Measurements from ENCODE around the gene WRAP73. TPM values are rescaled to one million over a fixed set of nuclear protein-coding genes. Genes with fewer than 3 reads are reported as not detected.
A peak's percentile ranks its signal among the peaks of the same experiment; 100 is the strongest.

Gene WRAP73
- total and polyA plus RNA-seq, 2 experiments from 2014 or later: 14.7 to 28.8 TPM

DNA sequence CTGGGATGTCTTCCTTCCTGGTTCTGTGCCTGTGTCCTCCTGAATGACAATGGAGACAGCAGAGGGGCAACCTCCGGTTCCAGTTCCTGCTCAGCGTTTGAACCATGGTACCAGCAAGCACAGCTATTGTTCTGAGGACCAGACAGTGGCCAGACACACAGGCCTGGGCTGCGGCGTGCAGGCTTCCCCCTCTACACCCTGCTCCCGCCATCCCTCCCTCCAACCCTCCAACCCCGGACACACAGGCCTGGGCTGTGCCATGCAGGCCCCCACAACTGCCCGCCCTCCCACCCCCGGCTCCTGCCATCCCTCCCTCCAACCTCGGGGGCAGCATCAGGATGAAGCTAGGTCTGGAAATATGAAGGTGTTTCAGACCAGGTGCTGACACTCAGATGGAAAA, 33.0 kb downstream of the WRAP73 start:
- H3K27me3 ChIP-seq: no peaks in the 10 kb centered on the region
- no peaks in the 10 kb centered on the region for H3K79me2 ChIP-seq
- WGBS (ENCODE audit: low lambda C conversion rate, missing lambda C conversion rate): 97% methylated on average over 6 of the region's 9 CpGs
- DNase-seq (ENCODE audit: low spot score): no peak
- H4K20me1 ChIP-seq (ENCODE audit: insufficient read depth, poor library complexity, severe bottlenecking): no peaks in the 10 kb centered on the region
- H3K4me2 ChIP-seq: no peak overlapping the region
- peaks cover 35% of the 10 kb centered on the region for H3K4me1 ChIP-seq (ENCODE audit: insufficient read depth)
- H3K9me2 ChIP-seq (replicated peaks; ENCODE audit: insufficient read depth): no peaks in the 10 kb centered on the region
- TF ChIP-seq EZH2phosphoT487 (IDR thresholded peaks at IDR 0.05; ENCODE audit: low read depth, severe bottlenecking, unreplicated experiment): no peak
- no peak for TF ChIP-seq EZH2 (IDR thresholded peaks at IDR 0.05; ENCODE audit: borderline replicate concordance)
- no peak for TF ChIP-seq CTCF (IDR thresholded peaks at IDR 0.05; ENCODE audit: poor library complexity)
- H3K9me3 ChIP-seq (ENCODE audit: low read depth): no peaks in the 10 kb centered on the region
- H3K4me3 ChIP-seq: no peak overlapping the region
- no peaks in the 10 kb centered on the region for H3K36me3 ChIP-seq (replicated peaks; ENCODE audit: insufficient read depth, low read depth)
- H3K27ac ChIP-seq: no peak overlapping the region
- no peak overlapping the region for H2AFZ ChIP-seq

DNA sequence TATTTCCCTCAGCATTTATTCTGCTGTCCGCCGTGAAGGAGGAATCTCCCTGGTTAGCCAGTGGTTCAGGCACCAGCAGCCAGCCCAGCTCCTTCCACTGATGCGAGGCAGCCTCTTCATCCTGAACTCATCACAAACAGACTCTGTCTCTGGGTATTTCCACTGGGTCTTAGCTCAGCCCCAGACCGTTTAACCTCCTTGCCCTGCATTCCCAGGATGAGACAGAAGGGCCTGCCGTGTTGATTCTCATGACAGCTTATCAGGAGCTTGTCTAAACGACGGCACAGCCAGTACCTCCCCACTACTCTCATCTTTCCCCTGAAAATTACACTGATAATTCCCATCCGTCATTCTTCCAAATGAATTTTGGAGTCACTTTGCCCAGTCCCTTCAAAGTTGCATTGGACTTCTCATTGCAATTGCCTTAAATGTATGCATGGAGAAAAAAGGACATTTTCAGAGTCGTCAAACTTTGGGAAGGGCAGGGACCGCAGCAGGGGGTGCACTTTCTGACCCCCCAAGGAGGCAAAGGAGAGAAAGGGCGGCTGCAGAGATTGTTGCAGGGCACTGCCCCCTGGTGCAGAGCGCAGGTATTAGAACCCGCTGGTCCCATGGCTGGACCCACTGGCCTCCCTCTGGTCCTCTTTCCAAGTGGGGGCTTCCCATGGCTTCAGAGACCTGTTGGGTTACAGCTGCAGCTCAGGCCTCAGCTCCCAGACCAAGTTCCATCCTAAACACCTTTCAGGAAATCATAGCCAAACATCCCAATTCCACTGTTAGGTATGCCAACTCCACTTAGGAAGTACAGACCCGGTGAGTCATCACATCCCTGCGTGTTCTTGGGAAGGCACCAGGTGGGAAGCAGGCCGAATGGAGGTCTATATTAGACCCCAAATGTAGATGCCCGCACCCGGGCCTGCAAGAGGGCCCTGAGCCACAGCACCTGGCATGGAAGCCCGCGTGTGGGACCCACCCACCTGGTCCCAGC, 34.9 kb downstream of the WRAP73 start:
- peak; percentile 50 for DNase-seq (ENCODE audit: low spot score)
- Histone ChIP-seq H3K36me3 (replicated peaks; ENCODE audit: insufficient read depth, low read depth) (no peaks in the 10 kb centered on the region), H3K4me3 (no peak overlapping the region), H3K9me3 (ENCODE audit: low read depth) (no peaks in the 10 kb centered on the region), H3K4me1 (ENCODE audit: insufficient read depth) (peaks cover 47% of the 10 kb centered on the region), H3K79me2 (no peaks in the 10 kb centered on the region), H3K27me3 (no peaks in the 10 kb centered on the region), H3K27ac (peak overlapping the region; percentile 89), H3K9me2 (replicated peaks; ENCODE audit: insufficient read depth) (no peaks in the 10 kb centered on the region), H4K20me1 (ENCODE audit: insufficient read depth, poor library complexity, severe bottlenecking) (no peaks in the 10 kb centered on the region), H2AFZ (no peak overlapping the region), H3K4me2 (no peak overlapping the region)
- 57% methylated on average over 20 of the region's 20 CpGs for WGBS (ENCODE audit: low lambda C conversion rate, missing lambda C conversion rate)
- TF ChIP-seq EZH2 (IDR thresholded peaks at IDR 0.05; ENCODE audit: borderline replicate concordance): no peak
- TF ChIP-seq CTCF (IDR thresholded peaks at IDR 0.05; ENCODE audit: poor library complexity): peak; percentile 55
- no peak for TF ChIP-seq EZH2phosphoT487 (IDR thresholded peaks at IDR 0.05; ENCODE audit: low read depth, severe bottlenecking, unreplicated experiment)

DNA sequence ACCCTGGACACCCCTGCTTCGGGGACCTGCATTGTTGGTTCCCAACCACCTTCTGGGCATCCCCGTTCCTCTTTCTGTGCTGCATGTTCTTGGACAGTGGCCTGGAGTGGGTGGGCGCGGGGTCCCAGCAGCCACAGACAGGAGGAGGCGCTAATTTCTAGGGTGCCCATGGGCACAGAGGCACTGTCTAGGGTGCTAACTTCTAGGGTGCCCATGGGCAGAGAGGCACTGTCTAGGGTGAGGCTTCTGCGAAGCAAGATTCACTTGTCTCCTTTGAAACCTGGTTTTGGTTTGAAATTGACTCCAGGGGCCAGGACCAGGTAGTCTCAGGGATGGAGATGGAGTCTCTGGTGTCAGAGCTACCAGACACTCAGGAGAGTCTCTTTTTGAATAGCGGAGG, 37.8 kb downstream of the WRAP73 start:
- no peaks in the 10 kb centered on the region for H3K9me3 ChIP-seq (ENCODE audit: low read depth)
- no peaks in the 10 kb centered on the region for H3K27me3 ChIP-seq
- peak overlapping the region; percentile 60 for H3K27ac ChIP-seq
- peaks cover 56% of the 10 kb centered on the region for H3K4me1 ChIP-seq (ENCODE audit: insufficient read depth)
- no peak for DNase-seq (ENCODE audit: low spot score)
- H3K79me2 ChIP-seq: peaks cover 13% of the 10 kb centered on the region
- H3K36me3 ChIP-seq (replicated peaks; ENCODE audit: insufficient read depth, low read depth): no peaks in the 10 kb centered on the region
- H2AFZ ChIP-seq: no peak overlapping the region
- no peak for TF ChIP-seq CTCF (IDR thresholded peaks at IDR 0.05; ENCODE audit: poor library complexity)
- no peak for TF ChIP-seq EZH2phosphoT487 (IDR thresholded peaks at IDR 0.05; ENCODE audit: low read depth, severe bottlenecking, unreplicated experiment)
- TF ChIP-seq EZH2 (IDR thresholded peaks at IDR 0.05; ENCODE audit: borderline replicate concordance): no peak
- H3K4me2 ChIP-seq: peak overlapping the region; percentile 98
- 83% methylated on average over 7 of the region's 7 CpGs for WGBS (ENCODE audit: low lambda C conversion rate, missing lambda C conversion rate)
- H4K20me1 ChIP-seq (ENCODE audit: insufficient read depth, poor library complexity, severe bottlenecking): peaks cover 5% of the 10 kb centered on the region
- H3K9me2 ChIP-seq (replicated peaks; ENCODE audit: insufficient read depth): no peaks in the 10 kb centered on the region
- no peak overlapping the region for H3K4me3 ChIP-seq
